HepG2 (cell line): Measurements from ENCODE around the gene HECTD4. TPM values are rescaled to one million over a fixed set of nuclear protein-coding genes. Genes with fewer than 3 reads are reported as not detected.

Experiments used
- DBP ChIP-seq: sonication (generic); formaldehyde crosslinking; IDR thresholded peaks from 2 replicates; pipeline ENCODE4 v1.4.0; 2020; ENCODE audit warnings: missing genetic modification reagents; ENCODE audit errors: not compliant biosample characterization
- E2F5 ChIP-seq: sonication (generic); formaldehyde crosslinking; conservative IDR thresholded peaks from 2 replicates; pipeline ENCODE4 v1.4.0; 2020; ENCODE audit warnings: missing genetic modification reagents
- GTF3A ChIP-seq: sonication (generic); formaldehyde crosslinking; conservative IDR thresholded peaks from 2 replicates; pipeline ENCODE4 v1.4.0; 2020; ENCODE audit warnings: mild to moderate bottlenecking, missing genetic modification reagents
- MED13 ChIP-seq: sonication (generic); formaldehyde crosslinking; IDR thresholded peaks from 2 replicates; pipeline ENCODE4 v1.5.0; 2020; ENCODE audit warnings: missing genetic modification reagents
- NAIF1 ChIP-seq: sonication (generic); formaldehyde crosslinking; IDR thresholded peaks from 2 replicates; pipeline ENCODE4 v1.5.0; 2020; ENCODE audit warnings: mild to moderate bottlenecking, missing genetic modification reagents, borderline replicate concordance
- PCBP1 ChIP-seq: fragments of 200-400 bp; formaldehyde crosslinking; IDR thresholded peaks from 2 replicates; pipeline ENCODE4 v1.6.1; 2017; ENCODE audit warnings: mild to moderate bottlenecking, low read depth, low read length, borderline replicate concordance
- RBM39 ChIP-seq: fragments of 200-400 bp; formaldehyde crosslinking; IDR thresholded peaks from one replicate; pipeline ENCODE4 v1.6.1; 2018; ENCODE audit warnings: antibody characterized with exemption, mild to moderate bottlenecking, low read depth, low read length; ENCODE audit not compliant: poor library complexity, severe bottlenecking
- RFXAP ChIP-seq: sonication (generic); formaldehyde crosslinking; IDR thresholded peaks from 2 replicates; pipeline ENCODE4 v1.4.0; 2020; ENCODE audit warnings: missing genetic modification reagents, borderline replicate concordance
- THAP11 ChIP-seq: IDR thresholded peaks from 2 replicates; pipeline ENCODE4 v1.6.1; 2016; ENCODE audit warnings: missing biosample characterization, missing genetic modification reagents
- TOE1 ChIP-seq: sonication (generic); formaldehyde crosslinking; IDR thresholded peaks from 2 replicates; pipeline ENCODE4 v1.4.0; 2020; ENCODE audit warnings: mild to moderate bottlenecking, missing genetic modification reagents
- ZNF296 ChIP-seq: sonication (generic); formaldehyde crosslinking; conservative IDR thresholded peaks from 2 replicates; pipeline ENCODE4 v1.5.0; 2020; ENCODE audit warnings: mild to moderate bottlenecking, missing genetic modification reagents
- ZNF343 ChIP-seq: sonication (generic); formaldehyde crosslinking; IDR thresholded peaks from 2 replicates; pipeline ENCODE4 v1.4.0; 2020; ENCODE audit warnings: mild to moderate bottlenecking, missing genetic modification reagents
- ZNF382 ChIP-seq: sonication (generic); formaldehyde crosslinking; IDR thresholded peaks from 2 replicates; pipeline ENCODE4 v1.5.0; 2020; ENCODE audit warnings: missing genetic modification reagents, mild to moderate bottlenecking, borderline replicate concordance
- ZNF614 ChIP-seq: IDR thresholded peaks from 2 replicates; pipeline ENCODE4 v1.6.1; 2018; ENCODE audit warnings: missing biosample characterization, missing genetic modification reagents, inconsistent platforms, borderline replicate concordance
- ZNF646 ChIP-seq: sonication (generic); formaldehyde crosslinking; IDR thresholded peaks from 2 replicates; pipeline ENCODE4 v1.9.0; 2021; ENCODE audit warnings: mild to moderate bottlenecking, missing genetic modification reagents
- ZNF687 ChIP-seq: sonication (generic); formaldehyde crosslinking; IDR thresholded peaks from 2 replicates; pipeline ENCODE4 v1.5.1; 2020; ENCODE audit warnings: mild to moderate bottlenecking, missing genetic modification reagents, moderate library complexity
- polyA plus RNA-seq, 8 experiments: library from polyadenylated mRNA; depleted of rRNA in 3 of 8; stranded (reverse) in 7 of 8; unstranded in 1 of 8; fragments of >200 nt; fragmentation: Illumina TruSeq in 4 of 8; extraction: Trizol in 4 of 8; gene quantifications; 2 replicates each; pipeline versions ENCODE4 v1.2.1 to v1.2.3, GENCODE V29; 2011 to 2016; ENCODE audit warnings: low read depth in 4 of 8, missing spikeins in 1 of 8, mixed read lengths in 1 of 8; ENCODE audit not compliant: insufficient read depth in 1 of 8
- total RNA-seq, 5 experiments: library from RNA; depleted of rRNA; stranded (reverse); fragments of >200 nt; fragmentation: Illumina TruSeq; extraction: Trizol; gene quantifications; 2 replicates each; pipeline ENCODE4 v1.2.3, GENCODE V29; 2016; ENCODE audit warnings: low read depth in 1 of 5

The HECTD4 gene
- total and polyA plus RNA-seq, 2 of the 13 experiments (the other 11 are each of a cell fraction or from before 2014, with no cell fraction given), result 9.0 to 11.4 TPM

GRCh38 chr12:112381883-112382796, at the start of gene HECTD4 (continued):
- TF ChIP-seq ZNF646 (CRISPR knock-in tag), result no peak
- TF ChIP-seq ZNF343, result no peak
- TF ChIP-seq ZNF614 (CRISPR knock-in tag), result 0 out of 2 replicates have a peak, but pooled peaks have one; percentile 67
- no peak for TF ChIP-seq ZNF382 (CRISPR knock-in tag)
- peak; percentile 38 for TF ChIP-seq RBM39
- no peak for TF ChIP-seq NAIF1 (CRISPR knock-in tag)
- no peak for TF ChIP-seq TOE1 (CRISPR knock-in tag)
- TF ChIP-seq THAP11, result peak; percentile 82
- TF ChIP-seq RFXAP (CRISPR knock-in tag), result no peak
- TF ChIP-seq PCBP1, result no peak
- TF ChIP-seq ZNF296, result no peak; the same call in 1 of the 2 replicates
- TF ChIP-seq MED13 (CRISPR knock-in tag), result no peak
- no peak for TF ChIP-seq DBP (CRISPR knock-in tag)
- TF ChIP-seq ZNF687, result peak; percentile 88
- TF ChIP-seq GTF3A (CRISPR knock-in tag), result no peak
- TF ChIP-seq E2F5 (CRISPR knock-in tag), result no peak
